ENCODE measurements around the gene NUAK1. TPM values are rescaled to one million over a fixed set of nuclear protein-coding genes. Genes with fewer than 3 reads are reported as not detected.

The NUAK1 gene
- total RNA-seq, 1 experiment from 2014 or later: 2.6 TPM

DNA sequence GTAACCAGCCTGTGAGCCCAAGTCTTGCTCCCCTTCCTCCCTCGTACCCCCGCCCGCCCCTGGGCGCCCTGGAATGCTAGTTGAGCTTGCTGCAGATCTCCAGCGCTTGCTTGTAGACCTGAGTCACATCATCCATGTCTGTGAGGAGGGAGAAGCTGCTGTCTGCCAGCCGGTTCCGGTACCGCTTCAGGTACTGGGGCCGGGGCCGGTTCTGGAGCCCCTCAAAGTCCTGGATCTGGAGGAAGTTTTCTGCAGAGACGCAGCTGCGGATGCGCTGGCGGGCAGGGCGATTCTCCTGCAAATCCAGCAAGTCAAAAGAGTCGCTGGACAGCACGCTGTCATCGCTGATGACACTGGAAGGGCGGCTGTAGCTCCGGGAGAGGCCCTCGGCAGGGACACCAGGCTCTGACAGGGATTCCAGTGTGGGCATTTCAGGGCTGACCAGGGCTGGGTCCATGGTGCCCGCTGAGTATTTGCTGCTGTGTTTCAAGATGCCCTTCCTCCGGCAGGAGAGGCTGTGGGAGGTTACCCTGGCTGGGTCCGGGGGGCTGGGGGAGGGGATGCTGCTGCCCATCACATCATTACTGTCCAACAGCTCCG is 71.9 kb downstream of the NUAK1 start:
- Mint-ChIP-seq H3K4me3 (ENCODE audit: unreplicated experiment) (no peak overlapping the region), H3K4me1 (ENCODE audit: insufficient read depth, unreplicated experiment) (no peaks in the 10 kb centered on the region), H3K9me3 (ENCODE audit: unreplicated experiment) (no peaks in the 10 kb centered on the region), H3K27me3 (ENCODE audit: insufficient read depth, unreplicated experiment) (no peaks in the 10 kb centered on the region), H3K36me3 (ENCODE audit: insufficient read depth, unreplicated experiment) (peaks cover 9% of the 10 kb centered on the region), H3K27ac (ENCODE audit: low read depth, unreplicated experiment) (no peak overlapping the region)
- no TSS peak for BruUV-seq (replicated peaks)
- DNase-seq (ENCODE audit: unreplicated experiment): no peak
- ChIA-PET POLR2A (no interaction called here), CTCF (no interaction called here)
- TF ChIP-seq, protein P1, sequence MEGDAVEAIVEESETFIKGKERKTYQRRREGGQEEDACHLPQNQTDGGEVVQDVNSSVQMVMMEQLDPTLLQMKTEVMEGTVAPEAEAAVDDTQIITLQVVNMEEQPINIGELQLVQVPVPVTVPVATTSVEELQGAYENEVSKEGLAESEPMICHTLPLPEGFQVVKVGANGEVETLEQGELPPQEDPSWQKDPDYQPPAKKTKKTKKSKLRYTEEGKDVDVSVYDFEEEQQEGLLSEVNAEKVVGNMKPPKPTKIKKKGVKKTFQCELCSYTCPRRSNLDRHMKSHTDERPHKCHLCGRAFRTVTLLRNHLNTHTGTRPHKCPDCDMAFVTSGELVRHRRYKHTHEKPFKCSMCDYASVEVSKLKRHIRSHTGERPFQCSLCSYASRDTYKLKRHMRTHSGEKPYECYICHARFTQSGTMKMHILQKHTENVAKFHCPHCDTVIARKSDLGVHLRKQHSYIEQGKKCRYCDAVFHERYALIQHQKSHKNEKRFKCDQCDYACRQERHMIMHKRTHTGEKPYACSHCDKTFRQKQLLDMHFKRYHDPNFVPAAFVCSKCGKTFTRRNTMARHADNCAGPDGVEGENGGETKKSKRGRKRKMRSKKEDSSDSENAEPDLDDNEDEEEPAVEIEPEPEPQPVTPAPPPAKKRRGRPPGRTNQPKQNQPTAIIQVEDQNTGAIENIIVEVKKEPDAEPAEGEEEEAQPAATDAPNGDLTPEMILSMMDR (IDR thresholded peaks at IDR 0.05; ENCODE audit: unreplicated experiment): no peak
- intact Hi-C loops (cut with micrococcal nuclease): no loop called here

DNA sequence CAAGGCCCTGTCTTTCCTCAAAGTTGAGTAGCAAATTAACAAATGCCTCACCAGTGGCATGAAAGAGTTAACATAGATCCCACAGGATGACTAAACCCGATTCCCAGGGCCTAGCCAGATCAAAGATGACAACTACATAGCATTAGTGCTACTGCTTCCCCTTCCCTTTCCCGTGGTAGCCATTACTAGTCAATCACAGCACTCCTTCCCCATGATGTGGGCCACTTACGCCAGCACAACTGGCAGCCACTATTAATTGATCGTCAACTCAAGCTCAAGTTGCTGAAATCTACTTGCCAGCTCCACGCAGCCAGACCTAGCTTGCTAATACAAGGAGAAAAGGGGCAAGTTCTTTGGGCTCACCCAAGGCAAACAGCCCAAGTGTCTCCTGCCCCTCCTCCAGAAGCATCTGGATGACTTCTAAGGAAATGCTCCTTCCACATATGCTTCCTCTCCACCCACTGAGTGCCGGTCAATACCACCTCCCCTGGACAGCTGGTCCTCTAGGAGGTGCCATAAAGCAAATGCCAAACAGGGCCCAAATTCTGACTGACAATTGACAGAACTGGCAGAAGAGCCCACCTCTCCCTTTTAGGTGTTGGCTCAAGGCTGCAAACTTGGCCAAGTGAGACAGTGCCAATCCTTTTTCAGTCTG is 72.6 kb downstream of the NUAK1 start:
- peaks cover 9% of the 10 kb centered on the region for H3K36me3 Mint-ChIP-seq (ENCODE audit: insufficient read depth, unreplicated experiment)
- POLR2A ChIA-PET: no interaction called here
- BruUV-seq (replicated peaks): no TSS peak
- CTCF ChIA-PET: no interaction called here
- H3K27me3 Mint-ChIP-seq (ENCODE audit: insufficient read depth, unreplicated experiment): no peaks in the 10 kb centered on the region
- no peak overlapping the region for H3K4me3 Mint-ChIP-seq (ENCODE audit: unreplicated experiment)
- no peak for DNase-seq (ENCODE audit: unreplicated experiment)
- intact Hi-C loops (cut with micrococcal nuclease): no loop called here
- no peaks in the 10 kb centered on the region for H3K4me1 Mint-ChIP-seq (ENCODE audit: insufficient read depth, unreplicated experiment)
- H3K27ac Mint-ChIP-seq (ENCODE audit: low read depth, unreplicated experiment): no peak overlapping the region
- TF ChIP-seq, protein P1 (IDR thresholded peaks at IDR 0.05; ENCODE audit: unreplicated experiment): no peak
- no peaks in the 10 kb centered on the region for H3K9me3 Mint-ChIP-seq (ENCODE audit: unreplicated experiment)

DNA sequence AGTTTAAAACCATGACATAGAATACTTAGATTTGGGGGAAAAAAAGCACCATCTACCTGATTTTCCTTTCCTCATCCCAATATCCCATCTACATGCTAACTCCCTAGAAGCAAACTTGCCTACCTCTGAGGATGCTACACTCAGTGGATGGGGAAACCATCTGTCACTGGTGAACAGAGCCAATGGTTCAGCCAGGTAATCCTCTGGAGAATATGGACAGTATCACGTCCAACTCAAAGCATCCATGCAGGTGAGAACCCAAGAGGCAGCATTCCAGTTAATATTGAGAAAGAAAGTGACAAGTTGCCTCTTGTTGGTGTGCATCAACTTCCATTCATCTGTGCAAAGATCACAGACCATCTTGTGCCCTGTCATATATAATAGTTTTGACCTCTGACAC is 73.2 kb downstream of the NUAK1 start:
- ChIA-PET CTCF (no interaction called here), POLR2A (no interaction called here)
- DNase-seq (ENCODE audit: unreplicated experiment): no peak
- Mint-ChIP-seq H3K9me3 (ENCODE audit: unreplicated experiment) (no peaks in the 10 kb centered on the region), H3K36me3 (ENCODE audit: insufficient read depth, unreplicated experiment) (peaks cover 9% of the 10 kb centered on the region), H3K4me1 (ENCODE audit: insufficient read depth, unreplicated experiment) (no peaks in the 10 kb centered on the region), H3K4me3 (ENCODE audit: unreplicated experiment) (no peak overlapping the region), H3K27ac (ENCODE audit: low read depth, unreplicated experiment) (no peak overlapping the region), H3K27me3 (ENCODE audit: insufficient read depth, unreplicated experiment) (no peaks in the 10 kb centered on the region)
- no TSS peak for BruUV-seq (replicated peaks)
- intact Hi-C loops (cut with micrococcal nuclease): no loop called here
- TF ChIP-seq, protein P1 (IDR thresholded peaks at IDR 0.05; ENCODE audit: unreplicated experiment): no peak

DNA sequence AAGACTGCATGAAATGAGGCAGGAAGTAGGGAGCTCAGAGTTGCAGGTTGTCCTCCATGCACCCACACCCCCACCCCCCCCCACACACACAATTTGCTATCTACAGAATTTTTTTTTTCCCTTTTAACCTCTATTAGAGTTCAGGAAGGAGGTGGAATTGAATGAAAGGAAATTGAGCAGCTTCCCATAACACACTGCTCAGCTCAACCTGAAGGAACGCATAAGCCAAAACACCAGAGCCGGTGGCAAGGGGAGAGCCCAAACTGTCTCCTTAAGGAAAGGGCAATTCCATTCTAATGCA is 74.1 kb downstream of the NUAK1 start:
- no TSS peak for BruUV-seq (replicated peaks)
- H3K27ac Mint-ChIP-seq (ENCODE audit: low read depth, unreplicated experiment): no peak overlapping the region
- H3K27me3 Mint-ChIP-seq (ENCODE audit: insufficient read depth, unreplicated experiment): no peaks in the 10 kb centered on the region
- ChIA-PET CTCF (interaction anchor here (0.8 kb wide), 1 partner anchor 10 kb away, joined by 3 read pairs; no protein-coding TSS in a partner anchor), POLR2A (no interaction called here)
- H3K4me1 Mint-ChIP-seq (ENCODE audit: insufficient read depth, unreplicated experiment): no peaks in the 10 kb centered on the region
- H3K4me3 Mint-ChIP-seq (ENCODE audit: unreplicated experiment): no peak overlapping the region
- H3K9me3 Mint-ChIP-seq (ENCODE audit: unreplicated experiment): no peaks in the 10 kb centered on the region
- intact Hi-C loops (cut with micrococcal nuclease): no loop called here
- TF ChIP-seq, protein P1 (IDR thresholded peaks at IDR 0.05; ENCODE audit: unreplicated experiment): no peak
- peaks cover 9% of the 10 kb centered on the region for H3K36me3 Mint-ChIP-seq (ENCODE audit: insufficient read depth, unreplicated experiment)
- no peak for DNase-seq (ENCODE audit: unreplicated experiment)
